ENCODE data around the gene STAT5B.
"Not testable (repeated sequence)": the region's sequence is repeated elsewhere in the genome, so short reads cannot be mapped to it uniquely, and the experiment has no call there.

DNA sequence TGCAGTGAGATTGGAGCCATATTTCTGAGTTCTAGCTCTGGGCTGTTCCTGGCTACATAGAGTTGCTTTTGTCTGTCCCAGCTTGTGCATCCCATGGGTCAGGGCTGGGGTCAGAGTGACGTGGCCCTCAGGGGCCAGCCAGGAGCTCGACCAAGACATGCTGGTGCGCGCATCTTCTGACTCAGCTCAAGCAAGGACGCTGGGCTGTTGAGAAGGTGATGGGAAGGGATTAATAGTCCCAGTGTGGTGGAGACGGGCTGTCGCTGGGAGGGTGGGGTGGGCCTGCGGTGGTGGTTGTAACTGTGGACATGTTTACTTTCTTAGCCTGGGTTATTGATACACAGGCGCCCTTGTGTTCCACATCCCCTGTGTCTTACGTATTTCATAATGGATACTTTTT is 21.6 kb upstream of the STAT5B start:
- TF ChIP-seq, protein P1, sequence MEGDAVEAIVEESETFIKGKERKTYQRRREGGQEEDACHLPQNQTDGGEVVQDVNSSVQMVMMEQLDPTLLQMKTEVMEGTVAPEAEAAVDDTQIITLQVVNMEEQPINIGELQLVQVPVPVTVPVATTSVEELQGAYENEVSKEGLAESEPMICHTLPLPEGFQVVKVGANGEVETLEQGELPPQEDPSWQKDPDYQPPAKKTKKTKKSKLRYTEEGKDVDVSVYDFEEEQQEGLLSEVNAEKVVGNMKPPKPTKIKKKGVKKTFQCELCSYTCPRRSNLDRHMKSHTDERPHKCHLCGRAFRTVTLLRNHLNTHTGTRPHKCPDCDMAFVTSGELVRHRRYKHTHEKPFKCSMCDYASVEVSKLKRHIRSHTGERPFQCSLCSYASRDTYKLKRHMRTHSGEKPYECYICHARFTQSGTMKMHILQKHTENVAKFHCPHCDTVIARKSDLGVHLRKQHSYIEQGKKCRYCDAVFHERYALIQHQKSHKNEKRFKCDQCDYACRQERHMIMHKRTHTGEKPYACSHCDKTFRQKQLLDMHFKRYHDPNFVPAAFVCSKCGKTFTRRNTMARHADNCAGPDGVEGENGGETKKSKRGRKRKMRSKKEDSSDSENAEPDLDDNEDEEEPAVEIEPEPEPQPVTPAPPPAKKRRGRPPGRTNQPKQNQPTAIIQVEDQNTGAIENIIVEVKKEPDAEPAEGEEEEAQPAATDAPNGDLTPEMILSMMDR (IDR thresholded peaks at IDR 0.05; ENCODE audit: insufficient read depth, low read length, poor library complexity, severe bottlenecking) = not testable (repeated sequence)
- not testable (repeated sequence) for TF ChIP-seq EZH2phosphoT487 (conservative IDR thresholded peaks at IDR 0.05; ENCODE audit: low read length)
